GM23248 (cell line): Measurements from ENCODE around the gene ULBP2. TPM values are rescaled to one million over a fixed set of nuclear protein-coding genes. Genes with fewer than 3 reads are reported as not detected.

ENCODE experiments used
- DNase-seq: peaks from one replicate; pipeline ENCODE4 v3.0.0-alpha.2; 2015
- H2AFZ ChIP-seq: fragments of 200-600 bp; sonication (generic); 2 replicates; pipeline ENCODE4 v1.6.1; 2016; ENCODE audit warnings: antibody characterized with exemption
- H3F3A ChIP-seq: fragments of 200-600 bp; sonication (generic); 2 replicates; pipeline ENCODE4 v1.6.1; 2016; ENCODE audit warnings: mild to moderate bottlenecking, antibody characterized with exemption, mixed run types; ENCODE audit not compliant: insufficient read depth
- H3K27ac ChIP-seq: fragments of 200-600 bp; sonication (generic); 2 replicates; pipeline ENCODE4 v1.5.1; 2016; ENCODE audit warnings: mild to moderate bottlenecking
- H3K27me3 ChIP-seq: fragments of 200-600 bp; sonication (generic); replicated peaks from 2 replicates; pipeline ENCODE4 v1.6.1; 2016; ENCODE audit warnings: mild to moderate bottlenecking; ENCODE audit not compliant: insufficient read depth
- H3K36me3 ChIP-seq: fragments of 200-600 bp; sonication (generic); 2 replicates; pipeline ENCODE4 v1.6.1; 2016; ENCODE audit warnings: low read depth, mild to moderate bottlenecking
- H3K4me1 ChIP-seq: fragments of 200-600 bp; sonication (generic); 2 replicates; pipeline ENCODE4 v1.6.1; 2016; ENCODE audit warnings: mild to moderate bottlenecking; ENCODE audit not compliant: insufficient read depth
- H3K4me2 ChIP-seq: fragments of 200-600 bp; sonication (generic); one replicate; pipeline ENCODE4 v1.6.1; 2016; ENCODE audit warnings: mild to moderate bottlenecking; ENCODE audit not compliant: unreplicated experiment
- H3K4me3 ChIP-seq: fragments of 200-600 bp; sonication (generic); 2 replicates; pipeline ENCODE4 v1.5.1; 2016; ENCODE audit warnings: mild to moderate bottlenecking
- H3K79me2 ChIP-seq: fragments of 200-600 bp; sonication (generic); 2 replicates; pipeline ENCODE4 v1.6.1; 2016; ENCODE audit warnings: mild to moderate bottlenecking; ENCODE audit not compliant: insufficient read depth
- H3K9ac ChIP-seq: fragments of 200-600 bp; sonication (generic); 2 replicates; pipeline ENCODE4 v1.6.1; 2016; ENCODE audit warnings: mild to moderate bottlenecking
- H3K9me2 ChIP-seq: fragments of 200-600 bp; sonication (generic); 2 replicates; pipeline ENCODE4 v1.6.1; 2016; ENCODE audit warnings: mixed run types, mild to moderate bottlenecking, moderate library complexity; ENCODE audit not compliant: insufficient read depth
- H3K9me3 ChIP-seq: fragments of 200-600 bp; sonication (generic); one replicate; pipeline ENCODE4 v1.6.1; 2017; ENCODE audit warnings: low read depth
- H4K20me1 ChIP-seq: fragments of 200-600 bp; sonication (generic); 2 replicates; pipeline ENCODE4 v1.6.0; 2016; ENCODE audit not compliant: insufficient read depth
- EZH2 ChIP-seq: fragments of 200-600 bp; sonication (generic); IDR thresholded peaks from 2 replicates; pipeline ENCODE4 v1.6.1; 2018; ENCODE audit warnings: antibody characterized with exemption, mild to moderate bottlenecking; ENCODE audit not compliant: insufficient read depth, poor library complexity, severe bottlenecking
- EZH2phosphoT487 ChIP-seq: fragments of 200-600 bp; sonication (generic); IDR thresholded peaks from 2 replicates; pipeline ENCODE4 v1.6.1; 2018; ENCODE audit warnings: antibody characterized with exemption, moderate library complexity, mild to moderate bottlenecking, low read depth; ENCODE audit not compliant: insufficient read depth
- WGBS, 2 experiments: methylation state at CpG; one replicate each; pipeline ENCODE4 v1.1.6; 2015 to 2017; ENCODE audit warnings: low lambda C conversion rate in 2 of 2, low coverage in 1 of 2; ENCODE audit errors: missing lambda C conversion rate in 2 of 2; 5-methylcytosine and 5-hydroxymethylcytosine counted together
- in situ Hi-C: fragments of 300-500 bp; cut with MboI; formaldehyde crosslinking; loops from 2 replicates; pipeline ENCODE4 v1.15.0; 2020
- polyA plus RNA-seq: library from polyadenylated mRNA; unstranded; fragments of >200 nt; fragmentation: Nextera tagmentation; extraction: Ambion mirVana; gene quantifications from 2 replicates; pipeline ENCODE4 v1.2.1, GENCODE V29; 2016
- total RNA-seq: library from RNA; depleted of rRNA; stranded (reverse); fragments of >200 nt; shearing (Covaris generic); gene quantifications from 2 replicates; pipeline ENCODE4 v1.2.3, GENCODE V29; 2014

Gene ULBP2
- total and polyA plus RNA-seq, 2 experiments from 2014 or later: 23.8 to 29.5 TPM

DNA sequence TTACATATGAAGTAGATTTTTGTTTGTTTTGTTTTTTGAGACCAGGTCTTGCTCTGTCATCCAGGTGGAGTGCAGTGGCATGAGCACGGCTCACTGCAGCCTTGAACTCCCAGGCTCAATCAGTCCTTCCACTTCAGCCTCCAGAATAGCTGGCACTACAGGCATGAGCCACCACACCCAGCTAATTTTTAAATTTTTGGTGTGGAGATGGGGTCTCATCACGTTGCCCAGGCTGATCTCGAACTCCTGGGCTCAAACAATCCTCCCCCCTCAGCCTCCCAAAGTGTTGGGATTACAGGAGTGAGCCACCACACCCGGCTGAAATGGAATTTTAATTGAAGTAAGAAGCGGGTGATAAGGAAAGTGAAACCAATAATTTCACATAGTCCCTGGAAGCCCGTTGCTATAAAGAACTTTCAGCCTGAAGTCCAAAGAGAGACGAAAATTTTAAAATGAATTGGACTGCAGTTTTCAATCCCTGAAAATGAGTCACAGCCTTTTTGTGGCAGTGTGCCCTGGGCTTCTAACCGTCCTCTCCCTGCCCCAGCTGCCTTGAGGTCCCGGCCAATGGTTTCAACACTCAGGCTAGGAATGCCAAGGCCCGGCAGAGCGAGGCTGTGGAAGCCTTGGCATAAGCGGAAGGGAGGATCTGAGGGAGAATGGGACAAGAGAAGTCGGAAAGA, 44.7 kb upstream of the ULBP2 start:
- no peaks in the 10 kb centered on the region for H4K20me1 ChIP-seq
- peak; percentile 97 for DNase-seq
- TF ChIP-seq EZH2phosphoT487 (no peak), EZH2 (no peak)
- peak overlapping the region; percentile 76 for H3K9ac ChIP-seq
- WGBS, 2 experiments: 2 to 5% methylated on average over 13 of the region's 13 CpGs
- peak overlapping the region; percentile 94 for H3K27ac ChIP-seq
- peaks cover 28% of the 10 kb centered on the region for H3F3A ChIP-seq
- H3K4me3 ChIP-seq: peak overlapping the region; percentile 69
- in situ Hi-C loops: no loop called here
- no peaks in the 10 kb centered on the region for H3K36me3 ChIP-seq
- no peaks in the 10 kb centered on the region for H3K9me3 ChIP-seq
- H3K79me2 ChIP-seq: no peaks in the 10 kb centered on the region
- H2AFZ ChIP-seq: peak overlapping the region; percentile 71
- H3K4me1 ChIP-seq: peaks cover 34% of the 10 kb centered on the region
- peak overlapping the region; percentile 84 for H3K4me2 ChIP-seq
- no peaks in the 10 kb centered on the region for H3K27me3 ChIP-seq
- H3K9me2 ChIP-seq: no peaks in the 10 kb centered on the region

DNA sequence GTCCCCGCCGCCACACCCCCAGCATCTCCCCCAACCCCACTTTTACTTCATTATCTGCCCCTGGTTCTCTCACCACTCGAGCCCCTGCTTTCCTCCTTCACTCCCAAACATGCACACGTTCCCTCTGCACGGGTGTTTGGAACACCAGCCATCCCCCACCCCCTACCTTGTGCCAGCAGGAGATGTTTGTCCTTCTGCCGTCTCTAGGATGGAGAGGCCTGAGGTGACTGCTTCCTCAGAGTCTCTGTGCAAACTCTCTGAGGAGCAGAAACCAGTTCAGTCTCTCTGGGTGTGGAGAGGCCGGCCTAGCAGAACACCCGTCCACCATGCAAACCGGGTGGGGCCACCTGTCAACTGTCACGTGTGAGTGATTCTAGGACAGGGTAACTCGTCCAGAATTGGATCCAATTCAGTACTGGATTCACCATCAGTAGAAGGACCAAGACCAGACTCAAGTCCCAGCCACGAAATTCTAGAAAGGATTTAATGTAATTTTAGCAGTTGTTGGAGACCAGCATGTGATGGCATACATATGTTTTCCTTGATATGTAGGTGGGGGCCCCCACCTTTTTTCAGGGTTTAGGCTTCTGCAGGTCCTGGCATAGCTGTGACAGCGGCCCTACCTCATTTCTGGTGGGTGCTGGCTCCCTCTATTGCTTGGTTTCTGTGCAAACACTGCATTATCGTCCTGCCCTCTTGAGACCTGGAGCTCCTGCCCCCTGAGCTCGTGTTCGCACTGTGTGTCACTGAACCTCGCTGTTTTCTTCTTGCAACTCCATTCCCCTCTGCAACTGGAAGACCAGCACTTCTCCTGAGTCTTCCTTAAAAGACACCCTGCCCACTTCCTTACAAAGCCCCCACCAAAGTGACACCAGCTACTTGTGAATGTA, 43.7 kb upstream of the ULBP2 start, which contains the start of gene RAET1E:
Gene RAET1E, minus strand, starts transcription at position 259 of the 890 bp plus-strand sequence. CDS start 7,212 bp downstream, outside the sequence.
- H3K79me2 ChIP-seq: no peaks in the 10 kb centered on the region
- no peaks in the 10 kb centered on the region for H3K9me2 ChIP-seq
- H3K27ac ChIP-seq: peak within 1 kb of the TSS; percentile 94
- peak within 1 kb of the TSS; percentile 84 for H3K4me2 ChIP-seq
- no peaks in the 10 kb centered on the region for H3K27me3 ChIP-seq
- DNase-seq: no peak
- no peaks in the 10 kb centered on the region for H3K9me3 ChIP-seq
- H3K36me3 ChIP-seq: no peaks in the 10 kb centered on the region
- in situ Hi-C loops: no loop called here
- WGBS, 2 experiments: 56 to 59% methylated on average over 17 of the region's 17 CpGs
- peaks cover 34% of the 10 kb centered on the region for H3K4me1 ChIP-seq
- H3K9ac ChIP-seq: peak within 1 kb of the TSS; percentile 76
- no peaks in the 10 kb centered on the region for H4K20me1 ChIP-seq
- H3F3A ChIP-seq: peaks cover 27% of the 10 kb centered on the region
- peak within 1 kb of the TSS; percentile 69 for H3K4me3 ChIP-seq
- TF ChIP-seq EZH2phosphoT487: no peak
- TF ChIP-seq EZH2: no peak
- H2AFZ ChIP-seq: peak within 1 kb of the TSS; percentile 71

- in situ Hi-C loops: no loop called here
- Histone ChIP-seq H3K9me3 (no peaks in the 10 kb centered on the region), H3K79me2 (no peaks in the 10 kb centered on the region), H3K4me1 (peaks cover 34% of the 10 kb centered on the region), H4K20me1 (no peaks in the 10 kb centered on the region), H2AFZ (no peak overlapping the region), H3K9ac (no peak overlapping the region), H3K36me3 (no peaks in the 10 kb centered on the region), H3F3A (peaks cover 27% of the 10 kb centered on the region), H3K9me2 (no peaks in the 10 kb centered on the region), H3K27me3 (no peaks in the 10 kb centered on the region), H3K4me2 (no peak overlapping the region), H3K27ac (no peak overlapping the region), H3K4me3 (no peak overlapping the region)
- TF ChIP-seq EZH2phosphoT487 (no peak), EZH2 (no peak)
- 90 to 92% methylated on average over 9 of the region's 9 CpGs for WGBS, 2 experiments
- no peak for DNase-seq
These were observed 42.8 kb upstream of the ULBP2 start for GRCh38 chr6:149898966-149899365.

GRCh38 chr6:149899486-149899885, 42.3 kb upstream of the ULBP2 start:
- Histone ChIP-seq H3K36me3 (no peaks in the 10 kb centered on the region), H3K27me3 (no peaks in the 10 kb centered on the region), H3K79me2 (no peaks in the 10 kb centered on the region), H3K4me3 (no peak overlapping the region), H3K27ac (no peak overlapping the region), H4K20me1 (no peaks in the 10 kb centered on the region), H2AFZ (no peak overlapping the region), H3K9me2 (no peaks in the 10 kb centered on the region), H3K9ac (no peak overlapping the region), H3K9me3 (no peaks in the 10 kb centered on the region), H3K4me1 (peaks cover 34% of the 10 kb centered on the region), H3F3A (peaks cover 27% of the 10 kb centered on the region), H3K4me2 (no peak overlapping the region)
- TF ChIP-seq EZH2 (no peak), EZH2phosphoT487 (no peak)
- WGBS, 2 experiments: 72 to 74% methylated on average over 6 of the region's 6 CpGs
- in situ Hi-C loops: no loop called here
- DNase-seq: no peak
